Astrocyte of the hippocampus (primary cell): ENCODE measurements around the gene MUC22.
"Not testable (repeated sequence)": the region's sequence is repeated elsewhere in the genome, so short reads cannot be mapped to it uniquely, and the experiment has no call there.

Experiments used
- DNase-seq: peaks from one replicate; pipeline ENCODE4 v3.0.0; 2011; ENCODE audit warnings: low read depth, low spot score

MUC22 gene

GRCh38 chr6:30997301-30997700 lies 13.0 kb upstream of the MUC22 start:
- DNase-seq = no peak

- DNase-seq = no peak
Observed at GRCh38 chr6:30998785-30999184, 11.5 kb upstream of the MUC22 start.

- not testable (repeated sequence) for DNase-seq
Observed at GRCh38 chr6:31000067-31000860, 10.0 kb upstream of the MUC22 start.

- DNase-seq = no peak
Observed at GRCh38 chr6:31001281-31001888, 8.9 kb upstream of the MUC22 start.

GRCh38 chr6:31002471-31002870 lies 7.8 kb upstream of the MUC22 start:
- DNase-seq = no peak

- DNase-seq = no peak
Observed at GRCh38 chr6:31004794-31005193, 5.5 kb upstream of the MUC22 start.

- no peak for DNase-seq
Observed at GRCh38 chr6:31005249-31006020, 4.8 kb upstream of the MUC22 start.

- peak; percentile 93 for DNase-seq
Observed at GRCh38 chr6:31007694-31008093, 2.6 kb upstream of the MUC22 start.

GRCh38 chr6:31008165-31008564 lies 2.1 kb upstream of the MUC22 start:
- DNase-seq = no peak

GRCh38 chr6:31009731-31010130 lies 543 bp upstream of the MUC22 start:
- no peak for DNase-seq

- DNase-seq = no peak
Observed at GRCh38 chr6:31011153-31011552, 879 bp downstream of the MUC22 start.

- no peak for DNase-seq
Observed at GRCh38 chr6:31016659-31017299, 6.5 kb downstream of the MUC22 start.

GRCh38 chr6:31017436-31017835 lies 7.2 kb downstream of the MUC22 start:
- DNase-seq = not testable (repeated sequence)

GRCh38 chr6:31020057-31020456 lies 9.8 kb downstream of the MUC22 start:
- DNase-seq = no peak

GRCh38 chr6:31020631-31021255 lies 10.5 kb downstream of the MUC22 start:
- DNase-seq = not testable (repeated sequence)

- DNase-seq = not testable (repeated sequence)
Observed at GRCh38 chr6:31021705-31022531, 11.6 kb downstream of the MUC22 start.

- DNase-seq = no peak
Observed at GRCh38 chr6:31025595-31025994, 15.3 kb downstream of the MUC22 start.

- DNase-seq = no peak
Observed at GRCh38 chr6:31031095-31031494, 20.8 kb downstream of the MUC22 start.

- no peak for DNase-seq
Observed at GRCh38 chr6:31033075-31033474, 22.8 kb downstream of the MUC22 start.

GRCh38 chr6:31035862-31036497 lies 25.7 kb downstream of the MUC22 start:
- peak; percentile 13 for DNase-seq
